Left renal cortex interstitium (tissue), 4 donors: Measurements from ENCODE around the gene NR2F1-AS1. TPM values are rescaled to one million over a fixed set of nuclear protein-coding genes. Genes with fewer than 3 reads are reported as not detected.
A peak's percentile ranks its signal among the peaks of the same experiment; 100 is the strongest.
"Not testable (repeated sequence)": the region's sequence is repeated elsewhere in the genome, so short reads cannot be mapped to it uniquely, and the experiment has no call there.

Source experiments
- DNase-seq, 4 donors: peaks; one replicate each; pipeline ENCODE4 v3.0.0-alpha.2; 2013; ENCODE audit warnings: low read depth in 4 of 4, low spot score in 2 of 4, missing footprints in 1 of 4
- polyA plus RNA-seq, 4 donors: library from polyadenylated mRNA; unstranded; fragments of 120-200 nt; gene quantifications; one replicate each; pipeline ENCODE4 v1.2.1, GENCODE V29; 2013; ENCODE audit not compliant: insufficient read length in 4 of 4

The NR2F1-AS1 gene
- polyA plus RNA-seq, 4 donors = 52.7 to 58.5 (median 55.7) TPM

- no peak for DNase-seq
Observed at GRCh38 chr5:93557021-93557604, 23.9 kb downstream of the NR2F1-AS1 start.

GRCh38 chr5:93549594-93549993 lies 31.4 kb downstream of the NR2F1-AS1 start:
- not testable (repeated sequence) for DNase-seq

DNA sequence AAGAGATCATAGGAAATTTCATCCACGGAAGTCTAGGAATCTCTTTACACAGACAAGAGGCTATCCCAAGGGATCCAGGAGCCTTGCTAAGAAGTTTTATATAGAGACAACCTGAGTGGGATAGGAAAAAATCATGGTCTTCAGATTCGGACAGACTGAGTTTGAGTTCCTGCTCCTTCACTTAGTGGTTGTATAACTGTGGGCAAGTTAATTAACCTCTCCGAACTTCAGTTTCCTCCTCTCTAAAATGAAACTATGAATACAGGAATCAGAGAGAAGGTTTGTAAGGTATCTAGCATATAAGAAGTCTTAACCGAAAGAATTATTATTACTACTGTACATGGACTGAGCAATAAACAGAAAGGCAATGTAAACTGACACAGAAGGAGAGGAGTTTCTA lies 35.1 kb downstream of the NR2F1-AS1 start:
- DNase-seq = no peak

DNA sequence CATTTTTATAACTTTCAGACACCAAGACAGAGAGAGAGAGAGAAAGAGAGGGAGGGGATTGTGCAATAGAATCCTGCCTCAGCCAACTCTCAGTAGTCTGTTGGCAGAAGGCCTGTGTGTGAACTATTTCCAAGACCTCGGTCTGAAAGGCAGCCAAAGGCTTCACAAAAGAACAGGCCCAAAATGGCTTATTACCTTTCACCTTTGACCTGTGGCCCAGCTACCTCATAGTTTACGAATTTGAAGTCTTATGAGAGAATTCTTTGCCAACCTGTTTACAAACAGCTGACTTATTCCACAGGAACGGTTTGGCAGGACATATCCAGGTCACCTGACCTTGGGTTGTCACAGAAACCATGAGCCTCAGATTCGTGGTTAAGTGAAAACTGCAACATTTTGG lies 48.6 kb downstream of the NR2F1-AS1 start:
- peak; percentile 13 to 46 (median 26) for DNase-seq

- not testable (repeated sequence) for DNase-seq
Observed at GRCh38 chr5:93521815-93522214, 59.2 kb downstream of the NR2F1-AS1 start.

DNA sequence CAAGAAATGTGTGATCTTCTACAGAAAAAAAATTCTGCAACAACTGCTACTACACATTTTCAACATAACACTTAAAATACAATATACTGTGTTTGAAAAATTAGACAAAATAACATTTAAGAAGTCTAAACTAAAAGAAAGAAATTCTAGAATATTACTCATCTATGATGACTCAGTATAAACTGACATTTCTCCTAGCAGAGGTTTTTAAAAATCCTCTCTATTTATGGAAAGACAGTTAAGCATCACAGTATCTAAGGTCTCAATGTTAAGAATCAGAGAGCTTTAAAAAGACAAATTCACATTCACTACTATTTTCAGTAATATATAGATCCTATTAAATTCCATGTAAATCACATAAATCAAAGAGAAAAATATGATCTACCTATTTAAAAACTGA lies 61.3 kb downstream of the NR2F1-AS1 start:
- DNase-seq = no peak

- no peak for DNase-seq
Observed at GRCh38 chr5:93517828-93518227, 63.2 kb downstream of the NR2F1-AS1 start.

GRCh38 chr5:93513298-93513697 lies 67.7 kb downstream of the NR2F1-AS1 start:
- DNase-seq = no peak

GRCh38 chr5:93512799-93513198 lies 68.2 kb downstream of the NR2F1-AS1 start:
- no peak for DNase-seq

- DNase-seq = no peak
Observed at GRCh38 chr5:93511445-93511844, 69.6 kb downstream of the NR2F1-AS1 start.

DNA sequence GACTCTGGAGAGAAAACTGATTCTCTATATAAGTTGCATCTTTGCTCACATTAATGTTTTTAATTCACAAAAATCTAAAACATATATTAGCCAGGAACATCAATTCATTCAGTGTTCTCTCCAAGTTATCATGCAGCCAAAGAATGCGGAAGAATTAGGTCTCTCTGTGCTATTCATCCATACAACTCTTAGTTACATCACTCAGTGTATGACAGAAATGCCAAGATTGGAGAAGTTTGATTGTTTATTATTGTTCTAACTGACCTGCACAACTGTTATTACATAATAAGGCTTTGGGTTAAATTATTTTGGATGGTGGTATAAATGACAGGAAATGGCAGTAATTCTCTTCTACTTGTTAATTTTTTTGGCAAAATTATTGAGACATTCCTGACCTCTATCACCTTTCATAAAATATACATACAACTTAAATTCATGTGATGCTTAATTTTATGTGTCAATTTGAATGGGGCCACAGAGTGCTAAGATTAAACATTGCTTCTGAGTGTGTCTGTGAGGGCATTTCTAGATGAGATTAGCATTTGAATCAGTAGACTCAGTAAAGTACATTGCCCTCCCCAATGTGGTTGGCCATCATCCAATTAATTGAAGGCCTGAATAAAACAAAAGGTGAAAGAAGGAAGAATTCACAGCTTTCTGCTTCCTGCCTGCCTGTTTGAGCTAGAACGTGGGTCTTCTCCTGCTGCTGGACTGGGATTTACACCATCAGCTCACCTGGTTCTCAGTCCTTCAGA lies 70.2 kb downstream of the NR2F1-AS1 start:
- no peak for DNase-seq

- not testable (repeated sequence) for DNase-seq
Observed at GRCh38 chr5:93505553-93505952, 75.5 kb downstream of the NR2F1-AS1 start.

- DNase-seq = no peak
Observed at GRCh38 chr5:93503598-93504067, 77.4 kb downstream of the NR2F1-AS1 start.

GRCh38 chr5:93497096-93497495 lies 83.9 kb downstream of the NR2F1-AS1 start:
- no peak for DNase-seq

GRCh38 chr5:93479982-93480509 lies 101.0 kb downstream of the NR2F1-AS1 start:
- no peak for DNase-seq

DNA sequence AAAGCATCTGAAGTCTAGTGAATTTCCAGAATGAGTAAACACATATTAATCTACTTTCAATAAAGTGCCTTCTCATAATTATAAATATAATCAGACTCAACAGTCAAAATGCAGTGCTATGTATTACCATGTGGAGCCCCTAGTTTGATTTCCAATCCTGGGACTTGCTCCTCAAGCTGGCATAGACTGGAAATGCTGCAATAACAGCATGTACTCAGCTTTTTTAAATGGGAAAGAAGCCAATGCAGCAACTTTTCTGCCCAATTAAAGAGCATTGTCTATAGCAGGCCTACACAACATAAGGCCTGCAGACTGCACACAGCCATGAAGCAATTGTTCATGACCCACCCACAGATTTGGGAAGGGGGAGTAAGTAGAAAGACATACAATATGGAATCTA lies 103.2 kb downstream of the NR2F1-AS1 start:
- DNase-seq = no peak

- no peak for DNase-seq
Observed at GRCh38 chr5:93476251-93476742, 104.7 kb downstream of the NR2F1-AS1 start.

DNA sequence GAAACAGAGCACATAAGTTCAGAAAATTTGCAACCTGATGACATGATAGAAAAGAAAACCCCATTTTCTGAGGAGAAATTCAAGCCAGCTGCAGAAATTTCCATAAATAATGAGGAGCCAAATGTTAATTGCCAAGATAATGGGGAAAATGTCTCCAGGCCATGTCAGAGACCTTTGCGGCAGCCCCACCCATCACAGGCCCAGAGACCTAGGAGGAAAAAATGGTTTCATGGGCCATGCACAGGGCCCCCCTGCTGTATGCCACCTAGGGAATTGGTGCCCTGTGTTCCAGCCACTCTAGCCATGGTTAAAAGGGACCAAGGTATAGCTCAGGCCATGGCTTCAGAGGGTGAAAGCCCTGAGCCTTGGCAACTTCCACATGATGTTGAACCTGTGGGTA lies 118.1 kb downstream of the NR2F1-AS1 start:
- no peak for DNase-seq

DNA sequence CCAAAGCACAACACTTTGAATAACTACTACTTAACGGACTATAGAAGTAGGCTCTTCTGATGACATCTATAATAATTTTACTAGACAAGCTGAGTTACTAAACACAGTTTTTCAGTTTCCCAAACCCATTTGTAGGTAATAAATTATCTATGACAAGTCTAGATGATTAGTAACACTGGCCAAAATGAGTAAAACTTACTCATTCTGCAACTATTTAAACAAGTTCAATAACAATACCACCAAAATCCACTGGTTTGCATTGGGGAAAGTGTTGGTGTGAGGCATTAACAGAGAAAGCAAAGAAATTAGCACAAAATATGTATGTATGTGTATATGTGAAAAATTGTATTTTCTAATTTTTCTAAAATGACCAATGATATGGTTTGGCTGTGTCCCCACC lies 119.3 kb downstream of the NR2F1-AS1 start:
- no peak for DNase-seq

DNA sequence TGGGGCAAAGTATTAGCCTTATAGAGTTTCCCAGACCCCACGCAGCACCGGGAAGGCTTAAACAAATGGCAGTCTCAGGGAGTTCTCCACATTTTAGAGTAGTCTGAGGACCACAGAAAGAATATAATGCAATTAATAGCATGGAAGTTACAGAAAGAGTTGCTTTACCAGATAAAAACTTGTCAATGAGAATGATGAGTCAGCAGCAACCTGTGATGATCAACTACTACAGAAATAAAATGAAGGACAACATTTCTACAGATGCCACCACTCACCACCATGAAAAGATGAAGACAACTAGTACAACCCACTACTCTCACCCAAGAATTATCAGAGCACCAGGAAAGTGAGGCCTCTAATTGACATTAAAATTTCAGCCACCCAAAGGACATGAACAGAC lies 120.7 kb downstream of the NR2F1-AS1 start:
- DNase-seq = no peak

DNA sequence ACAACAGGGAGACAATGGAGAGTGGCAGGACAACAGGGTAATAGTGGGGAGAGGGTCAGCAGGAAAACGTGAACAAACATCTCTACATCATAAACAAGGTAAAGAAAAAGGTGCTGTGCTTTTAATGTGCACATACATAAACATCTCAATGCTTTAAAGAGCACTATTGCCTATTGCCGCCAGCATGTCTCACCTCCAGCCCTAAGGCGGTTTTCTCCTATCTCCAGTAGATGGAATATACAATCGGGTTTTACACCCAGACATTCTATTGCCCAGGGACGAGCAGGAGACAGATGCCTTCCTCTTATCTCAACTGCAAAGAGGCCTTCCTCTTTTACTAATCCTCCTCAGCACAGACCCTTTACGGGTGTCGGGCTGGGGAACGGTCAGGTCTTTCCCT lies 124.2 kb downstream of the NR2F1-AS1 start:
- DNase-seq = not testable (repeated sequence)

DNA sequence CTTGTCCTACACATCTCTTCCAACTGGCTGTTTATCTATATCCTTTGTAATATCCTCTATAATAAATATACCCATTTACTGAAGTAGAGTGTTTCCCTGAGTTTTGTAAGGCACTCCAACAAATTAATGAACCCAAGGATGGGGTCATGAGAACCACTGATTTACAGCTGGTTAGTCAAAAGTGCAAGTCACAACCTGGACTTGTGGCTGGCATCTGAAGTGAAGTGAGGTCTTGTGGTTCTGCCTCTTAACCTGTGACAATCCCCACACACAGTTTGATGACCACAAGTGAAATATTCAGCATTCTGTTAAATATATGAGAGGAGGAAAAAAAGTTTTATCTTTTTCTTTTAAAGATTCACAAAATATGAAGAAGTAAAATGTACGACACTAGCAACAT lies 126.1 kb downstream of the NR2F1-AS1 start:
- DNase-seq = no peak
